Ectodermal cell (in vitro differentiated cells): ENCODE results near the gene CCDC85C.
A peak's percentile ranks its signal among the peaks of the same experiment; 100 is the strongest.

ENCODE experiments used
- H3K27ac ChIP-seq: 2 replicates; pipeline ENCODE4 v1.7.0; 2013; ENCODE audit warnings: mild to moderate bottlenecking, low read depth, low read length; ENCODE audit not compliant: insufficient read depth, poor library complexity, severe bottlenecking
- H3K27me3 ChIP-seq: 2 replicates; pipeline ENCODE4 v1.7.0; 2013; ENCODE audit warnings: mild to moderate bottlenecking, low read length; ENCODE audit not compliant: insufficient read depth, control insufficient read depth, poor library complexity, severe bottlenecking
- H3K36me3 ChIP-seq: one replicate; pipeline ENCODE4 v1.7.0; 2013; ENCODE audit warnings: low read length; ENCODE audit not compliant: control insufficient read depth, insufficient read depth
- H3K4me1 ChIP-seq: one replicate; pipeline ENCODE4 v1.7.0; 2013; ENCODE audit warnings: low read length; ENCODE audit not compliant: control insufficient read depth, insufficient read depth
- H3K4me3 ChIP-seq: 2 replicates; pipeline ENCODE4 v1.7.0; 2013; ENCODE audit warnings: low read depth, low read length, control low read depth; ENCODE audit not compliant: insufficient read depth
- H3K9me3 ChIP-seq: 2 replicates; pipeline ENCODE4 v1.7.0; 2013; ENCODE audit warnings: mild to moderate bottlenecking, low read length, moderate library complexity; ENCODE audit not compliant: control insufficient read depth
- WGBS, 2 experiments: methylation state at CpG; one replicate each; pipeline ENCODE4 v1.1.7; 2013; ENCODE audit warnings: missing lambda C conversion rate in 2 of 2; 5-methylcytosine and 5-hydroxymethylcytosine counted together

CCDC85C gene

DNA sequence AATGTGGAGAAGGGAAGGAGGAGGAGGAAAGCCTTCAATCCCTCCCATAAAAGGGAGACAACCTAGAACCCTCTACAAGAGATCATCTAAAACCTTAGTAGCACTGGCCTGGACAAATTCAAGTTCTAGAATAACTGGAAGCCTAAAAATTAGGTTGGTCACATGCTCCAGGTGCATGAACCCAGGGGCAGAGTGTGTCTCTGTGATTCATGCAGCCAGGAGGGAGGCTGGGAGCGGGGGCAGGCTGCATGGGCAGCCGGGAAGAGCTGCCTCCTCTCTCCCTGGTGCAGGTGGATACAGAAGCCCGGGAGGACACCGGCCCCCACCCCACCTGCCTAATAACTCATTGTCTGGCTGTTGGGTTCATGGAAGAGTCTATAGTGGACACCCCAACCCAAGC, 38.6 kb downstream of the CCDC85C start:
- H3K4me3 ChIP-seq = no peak overlapping the region
- no peaks in the 10 kb centered on the region for H3K9me3 ChIP-seq
- H3K27ac ChIP-seq = peak overlapping the region; percentile 26
- H3K36me3 ChIP-seq = no peaks in the 10 kb centered on the region
- 81 to 82% methylated on average over 4 of the region's 4 CpGs for WGBS, 2 experiments
- H3K27me3 ChIP-seq = no peaks in the 10 kb centered on the region
- H3K4me1 ChIP-seq = peaks cover 89% of the 10 kb centered on the region

DNA sequence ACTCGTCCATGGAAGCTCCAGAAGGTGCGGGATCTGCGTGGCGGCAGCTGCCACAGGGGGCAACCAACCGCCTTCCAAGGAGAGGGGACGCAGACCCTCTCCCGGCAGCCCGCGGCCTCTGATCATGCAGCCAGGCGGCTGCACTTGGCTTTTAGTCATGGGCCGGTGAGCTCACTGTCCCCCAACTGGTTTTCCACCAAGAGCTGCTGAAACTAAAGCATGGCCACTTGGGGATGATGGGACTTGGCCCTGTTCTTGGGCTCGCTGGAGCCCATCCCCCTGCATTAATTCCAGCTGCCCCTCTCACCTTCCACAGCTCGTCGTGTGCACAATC, 39.1 kb downstream of the CCDC85C start:
- Histone ChIP-seq H3K4me3 (no peak overlapping the region), H3K9me3 (no peaks in the 10 kb centered on the region), H3K4me1 (peaks cover 84% of the 10 kb centered on the region), H3K27me3 (no peaks in the 10 kb centered on the region), H3K27ac (peak overlapping the region; percentile 26), H3K36me3 (no peaks in the 10 kb centered on the region)
- WGBS, 2 experiments = 67 to 69% methylated on average over 14 of the region's 14 CpGs

DNA sequence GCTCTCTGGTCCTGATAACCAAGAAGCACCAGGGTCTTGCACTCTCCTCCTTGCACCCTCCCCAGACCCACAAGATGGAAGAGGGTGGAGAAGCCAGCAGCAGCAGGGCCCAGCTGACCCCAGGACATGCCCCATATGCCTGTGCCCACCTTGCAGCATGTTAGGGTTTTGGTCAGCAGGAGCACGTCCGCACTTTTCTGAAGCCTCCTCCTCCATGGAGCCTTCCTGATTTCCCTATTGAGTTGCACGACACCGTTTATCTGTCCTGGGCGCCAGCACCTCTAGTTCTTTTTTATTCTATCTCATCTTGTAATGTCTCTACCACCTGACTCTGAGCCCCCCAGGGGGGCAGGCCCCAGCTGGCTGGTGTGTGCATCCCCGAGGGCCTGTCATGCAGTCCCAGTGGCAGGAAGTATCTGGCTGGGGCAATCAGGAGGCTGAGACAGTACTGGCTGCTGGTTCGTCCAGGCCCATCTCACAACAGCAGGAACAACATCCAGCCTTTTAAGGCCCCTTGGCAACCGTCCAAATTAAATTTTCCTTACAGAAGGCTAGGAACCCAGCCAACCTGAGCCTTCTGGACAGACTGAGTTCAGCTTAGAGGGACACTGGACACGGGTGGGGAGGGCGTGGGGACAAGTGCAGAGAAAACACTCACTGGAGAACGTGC, 39.6 kb downstream of the CCDC85C start:
- Histone ChIP-seq H3K36me3 (no peaks in the 10 kb centered on the region), H3K27me3 (no peaks in the 10 kb centered on the region), H3K27ac (no peak overlapping the region), H3K9me3 (no peaks in the 10 kb centered on the region), H3K4me1 (peaks cover 80% of the 10 kb centered on the region), H3K4me3 (no peak overlapping the region)
- WGBS, 2 experiments = 75 to 77% methylated on average over 11 of the region's 11 CpGs

DNA sequence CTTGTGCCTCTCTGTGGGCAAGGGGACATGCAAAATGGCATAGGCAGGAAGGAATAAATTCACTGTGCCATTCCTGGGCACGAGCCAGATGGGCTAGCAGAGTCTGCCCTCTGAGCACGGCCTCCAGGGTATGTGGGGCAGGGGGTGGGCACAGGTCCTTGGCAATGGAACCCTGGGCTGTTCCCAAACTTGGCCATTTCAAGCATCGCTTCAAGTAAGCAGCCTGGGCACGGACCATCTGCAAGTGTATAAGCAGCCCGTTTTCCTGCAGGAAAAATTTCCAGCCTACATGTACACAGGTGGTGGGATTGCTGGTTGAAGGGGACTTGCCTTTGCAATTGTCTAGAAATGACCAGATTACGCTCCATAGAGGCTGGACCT, 40.3 kb downstream of the CCDC85C start:
- H3K4me1 ChIP-seq = peaks cover 73% of the 10 kb centered on the region
- WGBS, 2 experiments = 91 to 93% methylated on average over 6 of the region's 6 CpGs
- H3K27ac ChIP-seq = peak overlapping the region; percentile 56
- no peaks in the 10 kb centered on the region for H3K9me3 ChIP-seq
- no peak overlapping the region for H3K4me3 ChIP-seq
- no peaks in the 10 kb centered on the region for H3K27me3 ChIP-seq
- no peaks in the 10 kb centered on the region for H3K36me3 ChIP-seq

DNA sequence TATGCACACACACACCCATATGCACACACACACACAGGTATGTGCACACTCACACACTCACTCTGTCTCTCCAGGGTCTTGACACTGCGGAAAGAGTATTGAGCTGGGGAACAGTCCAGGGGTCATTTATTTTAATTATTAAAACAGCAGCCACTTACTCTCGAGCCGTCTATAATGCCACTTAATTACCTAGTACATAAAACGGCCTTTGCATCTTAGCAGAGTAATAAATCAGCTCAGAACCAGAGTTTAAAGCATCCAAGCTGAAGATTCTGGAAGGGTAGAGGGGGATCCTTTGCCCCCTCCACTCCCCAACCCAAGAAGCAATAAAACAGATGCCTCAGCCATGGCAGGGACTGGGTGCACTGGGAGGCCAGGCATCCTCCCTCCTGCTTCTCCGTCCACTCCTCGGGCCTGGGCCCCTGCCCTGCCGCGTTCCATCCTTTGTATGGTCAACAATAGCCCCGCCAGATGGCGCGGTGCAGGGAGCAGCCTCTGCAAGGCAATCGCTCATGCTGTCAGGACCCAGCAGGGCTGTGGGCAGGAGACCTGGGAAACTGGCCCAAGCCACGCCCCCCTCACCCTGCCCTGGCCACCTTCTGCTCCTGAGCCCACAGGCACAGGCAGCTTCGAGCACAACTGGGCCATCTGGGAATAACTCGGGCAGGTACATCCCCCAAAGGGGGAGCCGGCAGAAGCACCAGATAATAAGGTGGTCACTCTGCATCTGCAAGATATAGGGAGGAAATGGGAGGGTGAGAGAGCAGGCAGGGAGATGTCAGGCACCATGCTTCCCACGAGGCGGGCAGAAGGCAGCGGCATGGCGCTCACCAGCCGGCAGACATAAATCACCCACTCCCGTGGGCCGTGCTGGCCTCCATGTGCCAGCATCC, 40.9 kb downstream of the CCDC85C start:
- Histone ChIP-seq H3K4me1 (peaks cover 68% of the 10 kb centered on the region), H3K4me3 (no peak overlapping the region), H3K27me3 (no peaks in the 10 kb centered on the region), H3K36me3 (no peaks in the 10 kb centered on the region), H3K9me3 (no peaks in the 10 kb centered on the region), H3K27ac (peak overlapping the region; percentile 86)
- WGBS, 2 experiments = 34 to 35% methylated on average over 23 of the region's 23 CpGs

DNA sequence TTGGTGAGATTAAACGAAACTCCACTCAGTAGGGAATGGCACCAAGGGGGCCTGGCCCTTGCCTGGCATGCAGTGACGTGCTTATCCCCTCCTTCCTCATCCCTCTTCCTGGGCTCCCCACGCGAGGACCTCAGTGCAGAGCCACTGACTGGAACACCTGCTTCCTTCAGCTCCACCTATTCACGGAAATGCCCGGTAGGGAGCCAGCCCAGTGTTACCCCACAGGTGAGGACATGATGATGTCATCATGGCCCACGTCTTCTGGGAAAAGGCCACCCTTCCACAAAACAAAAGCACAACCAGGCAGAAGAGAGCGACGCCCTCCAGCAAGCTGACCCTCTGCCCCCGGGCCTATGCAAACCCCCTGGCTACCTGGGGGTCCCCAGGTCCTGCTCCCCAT, 42.1 kb downstream of the CCDC85C start:
- Histone ChIP-seq H3K27ac (peak overlapping the region; percentile 86), H3K4me1 (peaks cover 62% of the 10 kb centered on the region), H3K9me3 (no peaks in the 10 kb centered on the region), H3K4me3 (no peak overlapping the region), H3K27me3 (no peaks in the 10 kb centered on the region), H3K36me3 (no peaks in the 10 kb centered on the region)
- WGBS, 2 experiments = 84 to 85% methylated on average over 10 of the region's 10 CpGs

DNA sequence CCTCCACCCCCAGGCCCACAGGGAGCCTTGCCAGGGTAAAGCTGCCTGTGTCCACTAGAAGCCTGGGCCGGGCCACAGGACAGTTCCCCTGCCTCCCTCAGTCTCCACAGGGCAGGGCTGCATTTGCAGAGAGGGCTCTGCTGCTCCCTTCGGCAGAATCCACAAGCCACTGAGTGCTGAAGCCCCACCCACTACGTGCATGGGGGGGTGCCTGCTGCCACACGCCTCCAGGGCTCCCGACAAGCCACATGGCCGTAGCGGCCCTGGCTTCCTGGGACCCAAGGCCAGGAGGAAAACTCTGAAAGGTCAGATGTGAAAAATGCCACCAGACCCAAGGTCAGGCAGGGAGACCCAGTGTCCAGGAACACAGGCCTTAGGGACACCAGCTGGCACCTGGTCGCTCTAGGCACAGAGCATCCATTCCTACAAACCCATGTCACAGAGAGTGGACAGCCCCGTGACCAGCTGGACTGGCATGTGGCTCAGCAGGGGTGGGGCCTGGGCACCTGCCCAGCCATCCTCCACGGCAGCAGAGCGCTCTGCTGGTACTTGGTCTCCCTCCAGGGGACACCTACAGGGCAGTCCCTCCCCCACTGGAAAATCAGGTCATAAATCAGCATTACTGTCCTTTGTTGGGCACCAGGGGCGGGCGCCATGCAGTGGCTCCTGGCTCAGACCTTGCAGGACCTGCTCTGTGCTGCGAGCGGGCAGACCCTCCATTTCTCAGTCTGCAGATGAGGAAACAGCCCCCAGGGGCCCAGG, 42.9 kb downstream of the CCDC85C start:
- H3K4me1 ChIP-seq = peaks cover 55% of the 10 kb centered on the region

DNA sequence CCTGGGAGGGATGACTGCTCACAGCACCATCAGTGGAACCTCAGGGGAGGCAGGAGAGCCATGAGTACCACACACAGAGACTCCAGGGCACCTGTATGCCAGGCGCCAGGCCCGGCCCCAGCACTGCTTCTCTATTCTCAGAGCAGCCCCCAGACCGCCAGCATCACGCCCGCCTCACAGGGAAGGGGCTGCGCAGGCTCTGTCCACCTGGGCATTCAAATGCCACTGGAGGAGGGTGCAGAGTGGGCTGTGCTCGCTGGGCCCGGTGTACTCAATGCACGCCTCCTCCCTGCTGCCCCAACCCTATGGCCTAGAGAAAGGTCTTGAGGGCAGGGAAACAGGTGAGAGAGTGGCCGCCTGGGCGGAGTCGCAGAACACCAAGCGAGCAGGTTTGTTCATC, 43.6 kb downstream of the CCDC85C start:
- no peaks in the 10 kb centered on the region for H3K36me3 ChIP-seq
- 90 to 92% methylated on average over 13 of the region's 13 CpGs for WGBS, 2 experiments
- no peaks in the 10 kb centered on the region for H3K27me3 ChIP-seq
- H3K9me3 ChIP-seq = no peaks in the 10 kb centered on the region
- H3K4me1 ChIP-seq = peaks cover 48% of the 10 kb centered on the region
- no peak overlapping the region for H3K27ac ChIP-seq
- no peak overlapping the region for H3K4me3 ChIP-seq

More for the DNA sequence above, 42.9 kb downstream of the CCDC85C start:
- no peaks in the 10 kb centered on the region for H3K36me3 ChIP-seq
- H3K27me3 ChIP-seq = no peaks in the 10 kb centered on the region
- no peaks in the 10 kb centered on the region for H3K9me3 ChIP-seq
- H3K4me3 ChIP-seq = no peak overlapping the region
- H3K27ac ChIP-seq = no peak overlapping the region
- 74 to 80% methylated on average over 15 of the region's 15 CpGs for WGBS, 2 experiments

DNA sequence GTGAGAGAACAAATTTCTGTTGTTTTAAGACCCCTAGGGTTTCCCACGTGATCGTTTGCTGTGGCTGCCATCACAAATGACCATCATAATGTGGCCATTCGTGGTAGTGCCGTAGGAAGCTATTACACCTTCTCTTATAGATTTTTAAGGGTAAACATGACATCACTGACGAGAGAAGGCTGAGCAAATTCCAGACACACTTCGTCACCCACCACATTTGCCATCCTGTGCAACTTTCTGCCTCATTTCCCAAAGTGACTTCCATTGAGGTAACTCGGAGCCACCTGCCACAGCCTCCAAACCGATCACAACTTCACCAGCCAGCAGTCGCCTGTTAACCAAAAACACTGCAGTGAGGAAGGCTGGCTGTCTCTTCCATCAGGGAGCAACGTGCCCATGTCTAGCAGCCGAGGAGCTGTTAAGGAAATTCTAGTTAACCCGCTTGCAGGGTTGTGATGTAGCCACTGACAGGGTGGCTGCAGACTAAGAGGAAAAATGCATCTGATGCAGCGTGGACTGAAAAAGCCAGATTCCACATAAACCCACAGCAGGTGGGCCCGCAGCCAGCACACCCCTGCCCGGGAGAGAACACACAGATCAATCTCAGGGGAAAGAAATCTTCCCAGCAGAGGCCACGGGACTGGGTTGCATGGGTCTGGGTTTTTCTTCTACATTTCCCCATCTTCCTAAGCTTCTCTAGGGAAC, 44.6 kb downstream of the CCDC85C start:
- WGBS, 2 experiments = 86% methylated on average over 16 of the region's 16 CpGs
- Histone ChIP-seq H3K4me3 (no peak overlapping the region), H3K27me3 (no peaks in the 10 kb centered on the region), H3K27ac (no peak overlapping the region), H3K9me3 (no peaks in the 10 kb centered on the region), H3K36me3 (no peaks in the 10 kb centered on the region), H3K4me1 (peaks cover 38% of the 10 kb centered on the region)
